GM10266 (cell line): Measurements from ENCODE around the gene DNM3.

ENCODE experiments used
- DNase-seq: peaks from one replicate; pipeline ENCODE4 v3.0.0; 2012; ENCODE audit errors: extremely low spot score
- TF ChIP-seq, protein P1 (sequence below): IDR thresholded peaks from 2 replicates; pipeline ENCODE4 v1.5.1; 2012; ENCODE audit warnings: mild to moderate bottlenecking, low read depth; ENCODE audit not compliant: control insufficient read depth, insufficient read depth; ENCODE audit errors: missing control alignments

Gene DNM3

DNA sequence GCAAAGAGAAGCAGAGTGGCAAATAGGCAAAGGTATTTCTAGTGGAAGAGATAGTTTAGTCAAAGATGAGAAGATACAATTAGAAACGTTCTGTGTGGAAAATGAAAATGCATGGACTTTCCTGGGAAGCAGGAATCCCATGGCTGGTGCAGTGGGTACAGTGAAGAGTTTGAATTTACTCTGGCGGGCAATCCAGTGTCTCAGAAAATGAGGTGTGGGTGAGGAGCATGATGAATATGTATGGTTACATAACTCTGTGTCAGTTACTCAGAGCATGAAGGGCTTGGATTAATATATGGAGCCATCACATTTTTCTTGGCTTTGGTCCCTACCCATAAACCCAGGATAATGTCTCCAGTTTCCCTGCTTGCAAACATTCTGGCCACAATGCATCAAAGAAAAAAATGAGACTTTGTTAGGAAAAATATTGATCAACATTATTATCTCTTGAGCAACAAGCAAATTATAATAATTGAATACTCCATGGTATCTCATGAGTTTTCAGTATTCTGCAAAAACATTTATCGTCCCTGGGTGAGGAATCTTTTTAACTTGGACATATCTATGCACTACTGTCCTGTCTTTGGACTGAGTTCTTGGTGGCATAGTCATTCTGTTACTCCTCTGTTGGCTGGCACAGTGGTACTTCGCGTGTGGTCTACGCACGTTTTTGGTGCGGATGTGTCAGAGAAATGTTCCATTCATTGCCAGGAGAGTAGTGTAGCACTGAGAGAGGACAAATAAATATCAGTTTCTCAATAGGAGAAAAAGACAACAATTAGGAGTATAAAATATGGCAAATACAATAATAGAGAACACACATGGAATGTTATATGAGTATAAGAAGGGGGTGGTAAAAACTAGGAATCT, 405.5 kb downstream of the DNM3 start:
- TF ChIP-seq, protein P1, sequence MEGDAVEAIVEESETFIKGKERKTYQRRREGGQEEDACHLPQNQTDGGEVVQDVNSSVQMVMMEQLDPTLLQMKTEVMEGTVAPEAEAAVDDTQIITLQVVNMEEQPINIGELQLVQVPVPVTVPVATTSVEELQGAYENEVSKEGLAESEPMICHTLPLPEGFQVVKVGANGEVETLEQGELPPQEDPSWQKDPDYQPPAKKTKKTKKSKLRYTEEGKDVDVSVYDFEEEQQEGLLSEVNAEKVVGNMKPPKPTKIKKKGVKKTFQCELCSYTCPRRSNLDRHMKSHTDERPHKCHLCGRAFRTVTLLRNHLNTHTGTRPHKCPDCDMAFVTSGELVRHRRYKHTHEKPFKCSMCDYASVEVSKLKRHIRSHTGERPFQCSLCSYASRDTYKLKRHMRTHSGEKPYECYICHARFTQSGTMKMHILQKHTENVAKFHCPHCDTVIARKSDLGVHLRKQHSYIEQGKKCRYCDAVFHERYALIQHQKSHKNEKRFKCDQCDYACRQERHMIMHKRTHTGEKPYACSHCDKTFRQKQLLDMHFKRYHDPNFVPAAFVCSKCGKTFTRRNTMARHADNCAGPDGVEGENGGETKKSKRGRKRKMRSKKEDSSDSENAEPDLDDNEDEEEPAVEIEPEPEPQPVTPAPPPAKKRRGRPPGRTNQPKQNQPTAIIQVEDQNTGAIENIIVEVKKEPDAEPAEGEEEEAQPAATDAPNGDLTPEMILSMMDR: no peak
- DNase-seq: no peak

DNA sequence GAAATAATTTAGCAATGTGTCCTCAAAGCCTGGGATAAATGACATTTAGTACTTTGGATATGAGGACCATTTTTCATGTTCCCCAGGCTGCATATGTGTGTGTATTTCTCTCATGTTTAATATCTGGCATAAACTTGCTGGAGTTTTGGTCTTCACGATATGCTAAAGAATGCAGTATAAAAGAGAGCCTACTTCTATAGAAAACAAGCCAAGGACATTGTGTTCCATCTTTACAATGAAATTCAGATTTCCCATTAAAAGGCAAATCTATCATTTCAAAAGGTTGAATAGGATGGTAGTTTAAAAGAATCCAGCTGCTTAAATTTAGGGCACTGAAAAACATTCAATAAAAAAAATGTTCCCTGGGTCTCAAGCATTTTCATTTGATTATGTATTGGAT, 410.2 kb downstream of the DNM3 start:
- TF ChIP-seq, protein P1: no peak
- no peak for DNase-seq

DNA sequence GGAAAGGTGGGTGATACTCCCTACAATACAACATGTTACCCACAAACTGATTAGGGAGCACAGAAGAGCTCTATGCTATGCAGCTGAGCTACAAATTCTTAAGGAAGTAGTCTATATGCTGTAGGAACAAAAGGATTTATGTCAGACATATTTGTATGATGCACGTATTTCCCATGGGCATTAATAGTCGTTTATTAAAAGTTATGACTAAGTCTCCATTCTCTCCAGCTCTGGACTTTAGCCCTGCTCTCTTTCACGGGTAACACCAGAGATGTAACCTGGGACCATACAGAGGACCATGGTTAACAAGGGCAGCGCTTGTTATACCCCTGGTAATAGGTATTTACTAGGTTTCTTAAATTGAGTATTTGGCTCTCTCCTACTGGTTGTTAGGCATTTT, 411.0 kb downstream of the DNM3 start:
- TF ChIP-seq, protein P1: no peak
- no peak for DNase-seq

DNA sequence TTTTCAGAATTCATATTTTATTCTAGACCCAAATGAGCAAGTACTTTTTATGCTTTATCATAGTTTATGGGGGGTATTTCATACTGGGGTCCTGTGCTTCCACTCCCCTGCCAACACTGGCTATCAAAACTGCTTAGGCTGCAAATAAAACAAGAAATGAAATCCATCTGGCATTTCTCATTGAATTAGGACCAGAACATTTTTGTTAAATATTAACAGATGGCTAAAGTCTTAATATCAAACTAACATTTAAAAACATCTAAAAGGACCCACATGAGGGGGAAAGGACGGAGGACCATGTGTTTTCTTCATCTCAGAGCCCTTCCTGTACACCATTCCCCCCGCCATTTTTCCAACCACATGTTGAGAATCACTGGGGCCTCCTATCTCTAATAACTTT, 411.7 kb downstream of the DNM3 start:
- DNase-seq: no peak
- TF ChIP-seq, protein P1: no peak

DNA sequence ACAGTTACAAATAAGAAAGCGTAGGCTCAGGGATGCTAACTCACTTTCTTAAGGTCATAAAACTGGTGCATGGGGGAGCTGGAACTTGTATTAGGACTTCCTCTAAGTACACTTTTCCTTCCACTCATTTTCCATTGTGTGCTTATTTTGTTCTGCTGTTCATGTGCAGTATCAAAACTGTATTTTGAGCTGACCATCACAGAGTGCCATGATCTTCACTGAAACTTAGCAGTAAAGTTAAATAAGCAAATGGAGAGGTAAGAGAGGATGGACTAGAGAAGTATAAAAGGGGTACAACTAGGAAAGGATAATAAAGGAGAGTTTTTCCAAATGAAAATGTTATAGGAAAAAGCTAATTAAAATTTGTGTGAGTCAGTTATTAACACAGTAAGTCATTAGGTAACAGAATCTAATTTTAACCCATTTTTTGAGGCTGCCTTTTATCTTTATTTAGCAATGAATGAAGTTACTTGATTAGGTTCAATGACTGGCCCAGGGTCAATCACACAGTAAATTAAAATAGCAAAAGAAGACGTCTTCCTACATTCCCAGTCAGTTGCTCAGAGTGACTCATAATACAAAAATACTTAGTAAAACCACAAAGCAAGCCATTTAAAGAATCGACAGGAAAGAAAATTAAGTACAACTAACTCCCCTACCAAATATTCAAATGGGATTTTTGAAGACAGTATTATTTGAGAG, 413.4 kb downstream of the DNM3 start:
- TF ChIP-seq, protein P1: no peak
- DNase-seq: no peak

DNA sequence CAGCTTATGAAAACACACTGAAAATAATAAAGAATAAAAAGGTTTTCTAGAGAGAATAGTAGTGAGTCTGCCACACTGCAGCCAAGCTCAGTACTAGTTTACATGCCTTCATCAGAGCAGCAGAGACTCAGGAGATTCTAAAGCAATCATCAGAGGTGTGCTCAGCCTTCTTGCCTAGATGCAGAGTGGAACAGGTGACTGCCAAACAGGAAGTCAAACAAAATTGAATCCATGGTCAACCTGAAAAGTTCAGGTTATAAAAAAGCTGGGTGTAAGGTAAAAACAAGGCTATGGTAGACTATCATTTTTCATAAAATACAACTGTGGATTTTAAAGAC, 413.9 kb downstream of the DNM3 start:
- DNase-seq: no peak
- TF ChIP-seq, protein P1: no peak

DNA sequence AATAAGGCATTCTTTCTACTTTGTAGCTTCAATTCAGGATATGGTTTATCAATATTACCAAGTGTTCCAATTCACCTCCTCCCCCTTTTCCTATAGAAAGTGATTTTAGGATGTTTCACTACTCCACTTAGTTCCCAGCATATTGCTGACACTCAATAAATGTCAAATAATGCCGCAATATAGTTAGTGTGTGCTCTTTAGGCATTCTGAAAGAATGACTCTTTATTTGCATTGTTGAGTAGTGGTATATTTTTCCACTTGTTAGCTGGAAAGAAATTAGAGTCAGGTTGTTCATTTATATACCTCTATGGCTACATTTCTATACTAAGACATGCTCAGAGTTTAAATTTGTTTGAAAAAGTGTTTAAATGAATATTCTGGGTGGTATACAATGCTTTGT, 424.6 kb downstream of the DNM3 start:
- TF ChIP-seq, protein P1: no peak
- no peak for DNase-seq
